CD14-positive monocyte (primary cell): ENCODE data around the gene KRTAP9-8. TPM values are rescaled to one million over a fixed set of nuclear protein-coding genes. Genes with fewer than 3 reads are reported as not detected.

Source experiments
- DNase-seq, 3 donors: peaks; one replicate each; pipeline ENCODE4 v3.0.0-alpha.2; 2011 to 2022
- H2AFZ ChIP-seq: 2 replicates; pipeline ENCODE4 v1.6.0; 2012; ENCODE audit warnings: mild to moderate bottlenecking, low read depth, low read length, inconsistent platforms; ENCODE audit not compliant: insufficient read depth, poor library complexity, severe bottlenecking
- H3K27ac ChIP-seq, 2 donors: 1 replicate in 1 of 2; 2 replicates in 1 of 2; pipeline ENCODE4 v1.5.1; 2012 to 2013; ENCODE audit warnings: low read length in 2 of 2, control low read depth in 1 of 2, inconsistent platforms in 1 of 2, low read depth in 1 of 2, mild to moderate bottlenecking in 1 of 2
- H3K27me3 ChIP-seq, 2 donors: one replicate each; pipeline versions ENCODE4 v1.6.0 to v1.6.1; 2011 to 2013; ENCODE audit warnings: low read length in 2 of 2; ENCODE audit not compliant: control insufficient read depth in 2 of 2, insufficient read depth in 2 of 2
- H3K36me3 ChIP-seq, 2 donors: replicated peaks in 1 of 2; 1 replicate in 1 of 2; 2 replicates in 1 of 2; pipeline versions ENCODE4 v1.5.1 to v1.6.1; 2012 to 2013; ENCODE audit warnings: low read length in 2 of 2, control low read depth in 1 of 2, inconsistent platforms in 1 of 2, mild to moderate bottlenecking in 1 of 2; ENCODE audit not compliant: insufficient read depth in 2 of 2, control insufficient read depth in 1 of 2
- H3K4me1 ChIP-seq, 2 donors: 1 replicate in 1 of 2; 2 replicates in 1 of 2; pipeline versions ENCODE4 v1.5.1 to v1.6.1; 2012 to 2013; ENCODE audit warnings: low read length in 2 of 2, control low read depth in 1 of 2, inconsistent platforms in 1 of 2, mild to moderate bottlenecking in 1 of 2, moderate library complexity in 1 of 2; ENCODE audit not compliant: insufficient read depth in 2 of 2, control insufficient read depth in 1 of 2
- H3K4me2 ChIP-seq: replicated peaks from 2 replicates; pipeline ENCODE3; 2012; ENCODE audit warnings: low read length, moderate library complexity, mild to moderate bottlenecking; ENCODE audit not compliant: poor library complexity, severe bottlenecking; ENCODE audit errors: extremely low read depth
- H3K4me3 ChIP-seq, 3 experiments: fragments of 200-600 bp in 1 of 3; sonication (generic) in 1 of 3; replicated peaks in 1 of 3; 1 replicate in 2 of 3; 2 replicates in 1 of 3; pipeline ENCODE4 v1.5.1; 2011 to 2013; ENCODE audit warnings: low read length in 3 of 3, mild to moderate bottlenecking in 3 of 3, control low read depth in 2 of 3, low read depth in 2 of 3, inconsistent platforms in 1 of 3, moderate library complexity in 1 of 3
- H3K79me2 ChIP-seq: 2 replicates; pipeline ENCODE4 v1.6.0; 2012; ENCODE audit warnings: mild to moderate bottlenecking, control low read depth, inconsistent platforms, low read length, moderate library complexity; ENCODE audit not compliant: insufficient read depth
- H3K9ac ChIP-seq: 2 replicates; pipeline ENCODE4 v1.6.0; 2017; ENCODE audit warnings: low read length, mild to moderate bottlenecking; ENCODE audit not compliant: insufficient read depth, poor library complexity, severe bottlenecking
- H3K9me3 ChIP-seq, 2 donors: replicated peaks in 1 of 2; 1 replicate in 1 of 2; 2 replicates in 1 of 2; pipeline versions ENCODE4 v1.5.1 to v1.6.1; 2012 to 2013; ENCODE audit warnings: low read length in 2 of 2, control low read depth in 1 of 2; ENCODE audit not compliant: control insufficient read depth in 1 of 2, insufficient read depth in 1 of 2
- H4K20me1 ChIP-seq: 2 replicates; pipeline ENCODE4 v1.6.0; 2012; ENCODE audit warnings: mild to moderate bottlenecking, low read length, control low read depth, moderate library complexity; ENCODE audit not compliant: insufficient read depth
- H3K27ac Mint-ChIP-seq, 7 donors: one replicate each; pipeline ENCODE4 v1.8.0; 2020; ENCODE audit warnings: mild to moderate bottlenecking in 7 of 7, mixed read lengths in 7 of 7, moderate library complexity in 6 of 7, inconsistent platforms in 2 of 7
- H3K27me3 Mint-ChIP-seq, 3 donors: one replicate each; pipeline ENCODE4 v1.8.0; 2021 to 2022; ENCODE audit warnings: low read depth in 3 of 3, mild to moderate bottlenecking in 3 of 3, mixed read lengths in 3 of 3, moderate library complexity in 3 of 3, inconsistent platforms in 1 of 3
- H3K36me3 Mint-ChIP-seq, 2 donors: one replicate each; pipeline ENCODE4 v1.8.0; 2020; ENCODE audit warnings: mixed read lengths in 2 of 2, inconsistent platforms in 1 of 2, mild to moderate bottlenecking in 1 of 2
- H3K4me1 Mint-ChIP-seq: one replicate; pipeline ENCODE4 v1.8.0; 2020; ENCODE audit warnings: mild to moderate bottlenecking, mixed read lengths
- H3K4me3 Mint-ChIP-seq, 2 donors: one replicate each; pipeline ENCODE4 v1.8.0; 2020; ENCODE audit warnings: mild to moderate bottlenecking in 2 of 2, mixed read lengths in 2 of 2, moderate library complexity in 1 of 2
- H3K9me3 Mint-ChIP-seq, 7 donors: one replicate each; pipeline ENCODE4 v1.8.0; 2020 to 2022; ENCODE audit warnings: mixed read lengths in 7 of 7, mild to moderate bottlenecking in 6 of 7, moderate library complexity in 6 of 7, inconsistent platforms in 2 of 7
- WGBS: methylation state at CpG from one replicate; pipeline ENCODE4 v1.1.5; 2013; ENCODE audit warnings: missing lambda C conversion rate; ENCODE audit not compliant: insufficient coverage; 5-methylcytosine and 5-hydroxymethylcytosine counted together
- intact Hi-C, 2 donors: fragments of 100-400 bp; cut with micrococcal nuclease; formaldehyde crosslinking; loops; one replicate each; pipeline versions ENCODE4 v1.15.0 to v1.15.1; 2023
- polyA plus RNA-seq, 3 donors: library from polyadenylated mRNA; depleted of rRNA in 1 of 3; unstranded in 2 of 3; stranded (reverse) in 1 of 3; fragments of 300-500 nt in 2 of 3; fragments of >200 nt in 1 of 3; fragmentation: Illumina TruSeq in 2 of 3; gene quantifications; 1 replicate in 2 of 3; 2 replicates in 1 of 3; pipeline ENCODE4 v1.2.3, GENCODE V29; 2012 to 2021
- TF ChIP-seq, protein P1 (sequence below): fragments of 200-600 bp; IDR thresholded peaks from one replicate; pipeline ENCODE4 v1.8.0; 2022; ENCODE audit warnings: antibody characterized with exemption, mild to moderate bottlenecking

Gene KRTAP9-8
- polyA plus RNA-seq, 3 donors = not detected

DNA sequence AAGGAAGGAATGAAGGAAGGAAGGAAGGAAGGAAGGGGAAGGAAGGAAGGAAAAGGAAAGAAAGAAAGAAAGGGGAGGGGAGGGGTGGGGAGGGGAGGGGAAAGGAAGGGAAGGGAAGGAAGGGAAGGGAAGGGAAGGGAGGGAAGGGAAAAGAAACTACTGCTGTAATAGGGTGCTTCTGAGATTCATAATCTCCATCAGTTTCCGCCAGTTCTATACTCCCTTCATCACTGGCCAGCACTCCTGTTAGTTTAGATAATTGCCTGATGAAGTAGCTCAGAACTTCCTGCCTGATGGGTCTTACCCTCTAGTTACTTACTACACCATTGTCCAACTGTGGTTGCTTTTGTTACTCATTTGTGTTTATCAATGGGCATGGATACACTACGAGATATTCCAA is 25.4 kb downstream of the KRTAP9-8 start:
- Histone ChIP-seq H3K4me2 (no peak overlapping the region), H3K27me3 (peaks cover 0 to 6% of the 10 kb centered on the region in 2 donors), H3K79me2 (no peaks in the 10 kb centered on the region), H3K27ac (no peak overlapping the region), H3K36me3 (no peaks in the 10 kb centered on the region), H3K4me3 (no peak overlapping the region), H3K9ac (no peak overlapping the region), H2AFZ (no peak overlapping the region), H4K20me1 (no peaks in the 10 kb centered on the region), H3K4me1 (no peaks in the 10 kb centered on the region), H3K9me3 (no peaks in the 10 kb centered on the region)
- no peak overlapping the region for H3K4me3 Mint-ChIP-seq
- intact Hi-C loops = no loop called here
- WGBS = 83% methylated on average over 1 of the region's 2 CpGs
- H3K4me1 Mint-ChIP-seq = no peaks in the 10 kb centered on the region
- H3K36me3 Mint-ChIP-seq = no peaks in the 10 kb centered on the region
- no peak overlapping the region for H3K27ac Mint-ChIP-seq
- H3K27me3 Mint-ChIP-seq = peaks cover 7 to 14% (median 9%) of the 10 kb centered on the region in 3 donors
- DNase-seq = no peak
- peaks cover 0 to 3% (median 0%) of the 10 kb centered on the region in 7 donors for H3K9me3 Mint-ChIP-seq
- TF ChIP-seq, protein P1, sequence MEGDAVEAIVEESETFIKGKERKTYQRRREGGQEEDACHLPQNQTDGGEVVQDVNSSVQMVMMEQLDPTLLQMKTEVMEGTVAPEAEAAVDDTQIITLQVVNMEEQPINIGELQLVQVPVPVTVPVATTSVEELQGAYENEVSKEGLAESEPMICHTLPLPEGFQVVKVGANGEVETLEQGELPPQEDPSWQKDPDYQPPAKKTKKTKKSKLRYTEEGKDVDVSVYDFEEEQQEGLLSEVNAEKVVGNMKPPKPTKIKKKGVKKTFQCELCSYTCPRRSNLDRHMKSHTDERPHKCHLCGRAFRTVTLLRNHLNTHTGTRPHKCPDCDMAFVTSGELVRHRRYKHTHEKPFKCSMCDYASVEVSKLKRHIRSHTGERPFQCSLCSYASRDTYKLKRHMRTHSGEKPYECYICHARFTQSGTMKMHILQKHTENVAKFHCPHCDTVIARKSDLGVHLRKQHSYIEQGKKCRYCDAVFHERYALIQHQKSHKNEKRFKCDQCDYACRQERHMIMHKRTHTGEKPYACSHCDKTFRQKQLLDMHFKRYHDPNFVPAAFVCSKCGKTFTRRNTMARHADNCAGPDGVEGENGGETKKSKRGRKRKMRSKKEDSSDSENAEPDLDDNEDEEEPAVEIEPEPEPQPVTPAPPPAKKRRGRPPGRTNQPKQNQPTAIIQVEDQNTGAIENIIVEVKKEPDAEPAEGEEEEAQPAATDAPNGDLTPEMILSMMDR = no peak

DNA sequence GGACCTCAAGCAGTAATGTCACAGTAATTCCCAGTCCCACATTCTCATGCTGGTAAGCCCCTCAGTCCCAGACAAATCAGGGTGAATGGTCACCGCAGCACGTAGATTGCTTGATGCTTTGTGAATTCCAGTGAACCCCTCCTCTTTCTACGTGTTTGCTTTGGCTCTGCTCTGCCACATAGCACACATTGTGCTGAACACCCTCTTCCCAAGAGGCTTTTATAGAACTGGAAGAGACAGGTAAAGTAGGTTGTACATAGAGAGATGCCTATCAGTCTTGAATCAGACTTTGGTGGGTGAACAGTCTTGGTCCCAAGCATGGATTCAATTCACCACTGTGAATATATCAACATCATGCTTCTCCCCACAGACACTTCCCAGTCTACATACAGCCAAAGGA is 26.8 kb downstream of the KRTAP9-8 start:
- no peak overlapping the region for H3K4me3 ChIP-seq
- 92% methylated on average over 2 of the region's 3 CpGs for WGBS

More for the DNA sequence above, 26.8 kb downstream of the KRTAP9-8 start:
- no peak overlapping the region for H3K4me2 ChIP-seq
- TF ChIP-seq, protein P1 = no peak
- Mint-ChIP-seq H3K36me3 (no peaks in the 10 kb centered on the region), H3K27me3 (peaks cover 7 to 14% (median 9%) of the 10 kb centered on the region in 3 donors), H3K4me1 (no peaks in the 10 kb centered on the region), H3K27ac (no peak overlapping the region), H3K9me3 (peaks cover 0 to 3% (median 0%) of the 10 kb centered on the region in 7 donors), H3K4me3 (no peak overlapping the region)
- peaks cover 0 to 6% of the 10 kb centered on the region in 2 donors for H3K27me3 ChIP-seq
- no peak overlapping the region for H3K9ac ChIP-seq
- DNase-seq = no peak
- H3K36me3 ChIP-seq = no peaks in the 10 kb centered on the region
- no peaks in the 10 kb centered on the region for H4K20me1 ChIP-seq
- H3K79me2 ChIP-seq = no peaks in the 10 kb centered on the region
- intact Hi-C loops = no loop called here
- H2AFZ ChIP-seq = no peak overlapping the region
- no peak overlapping the region for H3K27ac ChIP-seq
- H3K4me1 ChIP-seq = no peaks in the 10 kb centered on the region
- no peaks in the 10 kb centered on the region for H3K9me3 ChIP-seq
